Measurements from ENCODE around the gene HTRA2.
A peak's percentile ranks its signal among the peaks of the same experiment; 100 is the strongest.

HTRA2 gene

DNA sequence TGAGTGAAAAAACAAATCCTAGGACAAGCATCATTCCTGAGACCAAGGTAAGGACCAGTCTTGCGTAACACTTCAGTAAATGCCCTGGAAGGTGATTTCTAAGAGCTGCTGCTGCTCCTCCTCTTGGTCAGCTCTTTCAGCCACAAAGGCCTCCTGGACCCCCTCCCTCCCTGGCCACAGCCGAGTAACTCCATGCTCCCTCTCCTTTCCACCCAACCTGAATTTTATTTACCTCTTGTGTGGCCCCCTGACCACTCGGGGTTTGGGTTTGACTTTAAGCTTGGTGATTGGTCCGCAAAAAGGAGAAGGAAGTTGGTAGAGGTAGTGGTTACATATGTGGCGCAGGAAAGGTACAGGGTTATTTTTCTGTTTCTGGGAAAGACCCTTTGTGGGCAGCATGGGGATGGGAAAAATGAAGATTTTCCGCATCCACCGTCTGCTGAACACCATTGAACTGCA is 9.2 kb downstream of the HTRA2 start:
- no peak for DNase-seq (ENCODE audit: low read depth in 1 of 2, low spot score in 1 of 2)

DNA sequence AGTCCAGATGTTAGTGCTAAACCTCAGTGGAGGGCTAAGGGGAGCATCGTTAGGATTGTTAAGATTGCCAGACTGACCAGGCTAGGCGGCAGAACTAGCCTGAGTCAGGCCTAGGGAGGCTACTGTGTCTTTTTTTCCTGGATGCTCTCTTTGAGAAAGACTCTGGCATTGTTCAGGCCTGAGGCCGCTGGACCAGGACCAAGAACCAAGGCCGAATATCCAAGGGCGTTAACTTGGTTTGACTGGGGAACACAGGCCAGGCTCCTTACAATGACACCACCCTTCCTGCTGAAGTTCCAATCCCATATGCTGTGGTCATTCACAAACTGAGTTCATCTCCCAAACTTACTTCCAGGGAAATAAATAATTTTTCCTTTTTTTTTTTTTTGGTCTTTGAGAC is 10.6 kb downstream of the HTRA2 start:
- no peak for DNase-seq (ENCODE audit: low read depth in 1 of 2, low spot score in 1 of 2)

DNA sequence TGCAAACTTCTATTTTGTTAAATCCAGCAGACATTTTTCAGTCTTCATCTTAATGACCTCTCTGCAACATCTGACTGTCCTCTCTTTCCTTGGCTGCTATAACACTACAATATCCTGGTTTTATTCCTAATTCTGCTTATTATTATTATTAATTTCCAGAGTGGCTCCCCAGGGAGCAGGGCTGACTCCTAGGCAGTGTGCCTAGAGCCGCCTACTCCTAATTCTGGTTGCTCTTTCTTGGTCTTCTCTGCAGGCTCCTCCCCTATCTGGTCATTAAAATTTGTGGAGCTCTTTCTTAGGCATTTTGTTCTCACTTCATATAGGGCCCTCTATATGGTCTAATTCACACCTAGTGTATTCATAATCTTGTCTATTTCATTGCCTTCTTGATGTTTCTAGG is 13.2 kb downstream of the HTRA2 start:
- DNase-seq (ENCODE audit: low read depth in 1 of 2, low spot score in 1 of 2) = no peak

DNA sequence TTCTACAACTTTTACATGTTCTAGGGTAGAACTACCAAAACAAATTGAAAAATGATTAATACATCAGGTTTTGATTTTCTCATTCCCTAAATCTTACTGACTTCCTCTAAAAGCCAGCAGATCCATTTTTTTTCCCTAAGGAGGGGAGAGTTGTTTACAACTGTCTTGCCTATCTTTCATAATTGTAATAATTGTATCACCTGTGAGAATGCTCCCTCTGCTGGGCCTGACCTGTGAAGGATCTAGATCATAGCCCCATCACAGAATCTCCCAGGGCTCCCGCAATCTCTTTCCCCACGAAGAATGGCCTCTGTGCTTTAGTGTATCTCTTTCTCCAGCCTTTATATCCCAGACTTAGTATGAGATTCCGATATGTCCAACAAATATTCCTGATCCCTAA is 14.9 kb downstream of the HTRA2 start:
- no peak for DNase-seq (ENCODE audit: low read depth in 1 of 2, low spot score in 1 of 2)

DNA sequence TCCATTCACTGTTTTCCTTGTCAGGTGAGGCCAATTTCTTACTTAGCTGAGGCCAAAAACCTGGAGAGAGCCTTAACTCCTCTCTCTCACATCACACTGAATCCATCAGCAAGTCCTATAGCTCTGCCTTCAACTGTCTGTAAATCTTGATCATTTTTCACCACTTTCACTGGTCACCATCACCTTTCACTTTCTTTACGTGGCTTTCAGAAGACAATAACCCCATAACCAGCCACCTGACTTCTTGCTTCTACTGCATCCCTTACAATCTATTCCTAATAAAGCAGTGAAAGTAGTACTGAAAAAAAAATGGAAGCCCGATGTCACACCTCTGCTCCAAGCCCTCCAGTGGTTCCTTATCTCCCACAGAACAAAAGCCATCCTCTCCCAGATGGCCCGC is 16.3 kb downstream of the HTRA2 start:
- DNase-seq (ENCODE audit: low read depth in 1 of 2, low spot score in 1 of 2) = no peak

DNA sequence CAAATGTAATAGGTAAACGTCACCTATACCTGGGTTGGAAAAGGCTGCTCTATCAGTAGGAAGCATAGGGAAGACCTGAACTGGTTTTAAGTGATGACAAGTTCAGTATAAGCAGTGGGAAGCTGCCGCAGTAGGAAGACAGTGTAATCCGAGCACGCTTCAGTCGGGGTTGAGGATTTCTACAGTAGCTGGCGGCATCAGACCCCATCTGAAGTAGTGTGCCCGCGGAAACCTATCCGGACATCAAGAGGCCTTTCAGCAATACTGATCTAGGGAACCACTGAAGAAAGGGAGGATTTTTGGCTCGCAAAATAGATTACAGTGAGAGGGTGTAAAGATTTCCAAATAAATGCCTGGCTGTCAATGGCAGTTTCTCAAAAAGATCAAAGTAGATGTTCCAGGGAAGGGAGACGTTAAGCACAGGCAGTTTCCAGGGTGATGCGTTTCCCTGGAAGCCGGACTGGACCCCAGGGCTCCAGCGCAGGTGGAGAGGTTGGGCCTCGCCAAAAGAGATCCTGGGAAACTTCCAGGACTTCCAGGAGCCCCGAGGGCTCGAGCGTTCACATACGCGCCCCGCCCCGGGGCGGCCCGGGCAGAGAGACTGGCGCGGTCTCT is 18.7 kb downstream of the HTRA2 start:
- DNase-seq (ENCODE audit: low read depth in 1 of 2, low spot score in 1 of 2) = no peak

DNA sequence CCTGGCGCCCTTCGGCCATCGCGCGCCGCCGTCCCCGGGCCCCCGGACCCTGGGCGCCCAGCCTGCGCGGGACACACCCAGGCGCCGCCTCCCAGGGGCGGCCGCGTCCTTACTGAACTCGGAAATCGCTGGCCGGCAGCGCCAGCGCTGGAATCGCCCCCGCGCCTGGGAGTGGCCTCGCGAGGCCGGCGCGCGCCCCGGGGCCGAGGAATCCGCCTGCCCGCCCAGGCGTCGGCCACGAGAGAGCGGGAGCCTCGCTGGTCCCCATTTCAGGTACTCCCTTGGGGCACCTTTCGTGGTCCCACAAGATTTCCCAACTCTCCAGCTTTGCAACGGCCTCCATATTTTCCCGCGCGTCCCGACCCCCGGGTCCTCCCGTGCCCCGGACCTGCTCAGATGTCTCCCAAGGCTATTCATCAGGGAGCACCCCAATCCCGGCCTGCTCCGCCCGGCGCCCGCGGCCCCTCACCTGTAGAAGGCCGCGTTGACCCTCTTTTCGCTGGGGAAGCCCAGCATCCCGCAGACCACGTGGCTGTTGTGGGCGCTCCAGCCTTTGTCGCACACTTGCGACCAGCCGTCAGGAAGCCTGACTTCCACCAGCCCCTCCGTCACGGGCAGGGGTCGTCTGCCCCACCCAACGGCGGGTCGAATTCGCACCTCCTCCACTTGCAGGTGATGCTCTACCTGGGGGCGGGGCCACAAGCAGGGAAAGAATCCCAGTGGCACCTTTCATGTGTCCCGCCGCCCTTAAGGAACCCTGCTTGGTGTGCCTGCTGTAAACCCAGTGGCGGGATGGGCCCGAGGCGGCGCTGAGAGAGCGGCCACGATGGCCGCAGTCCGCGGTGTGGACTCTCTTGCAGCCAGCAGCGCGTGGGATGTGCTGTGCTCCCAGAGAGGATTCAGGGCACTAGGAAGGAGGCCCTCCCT is 19.4 kb downstream of the HTRA2 start:
- no peak for DNase-seq (ENCODE audit: low read depth in 1 of 2, low spot score in 1 of 2)

DNA sequence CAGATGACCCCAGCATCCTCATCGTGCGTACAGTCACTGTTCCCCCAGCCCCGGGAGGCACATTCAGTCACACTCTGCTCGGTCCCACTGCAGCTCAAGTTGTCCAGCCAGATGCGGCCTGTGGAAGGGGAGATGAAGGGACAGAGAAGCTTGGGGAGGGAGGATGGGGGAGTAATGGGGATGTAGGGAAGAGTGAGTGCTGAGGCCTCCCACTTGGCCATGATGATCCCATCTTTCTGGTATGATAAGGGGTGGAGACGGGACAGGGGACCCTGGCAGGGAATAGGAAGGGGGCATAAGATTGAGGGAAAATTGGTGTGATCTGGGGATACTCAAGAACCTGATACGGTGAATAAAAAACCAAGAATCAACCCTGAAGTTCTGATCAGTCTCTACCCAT is 20.5 kb downstream of the HTRA2 start:
- no peak for DNase-seq (ENCODE audit: low read depth in 1 of 2, low spot score in 1 of 2)

DNA sequence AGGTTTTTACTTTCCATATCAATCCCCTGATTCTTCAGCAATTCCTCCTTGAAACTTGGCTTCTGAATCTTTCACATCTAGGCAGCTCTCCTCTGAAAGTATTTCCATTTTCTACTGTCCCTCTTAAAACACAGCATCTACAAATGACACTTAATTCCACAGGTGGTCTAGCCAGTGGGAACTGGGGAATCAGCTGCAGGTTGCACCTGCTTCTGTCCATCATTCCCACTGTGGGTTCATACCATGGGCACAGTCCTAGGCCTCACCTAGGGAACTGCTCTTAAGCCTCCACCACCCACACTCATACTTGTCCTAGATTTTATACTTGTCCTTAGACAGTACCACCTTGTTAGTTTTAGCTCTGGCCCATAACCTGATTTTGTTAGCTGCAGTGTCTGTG is 21.8 kb downstream of the HTRA2 start:
- DNase-seq (ENCODE audit: low read depth in 1 of 2, low spot score in 1 of 2) = no peak

DNA sequence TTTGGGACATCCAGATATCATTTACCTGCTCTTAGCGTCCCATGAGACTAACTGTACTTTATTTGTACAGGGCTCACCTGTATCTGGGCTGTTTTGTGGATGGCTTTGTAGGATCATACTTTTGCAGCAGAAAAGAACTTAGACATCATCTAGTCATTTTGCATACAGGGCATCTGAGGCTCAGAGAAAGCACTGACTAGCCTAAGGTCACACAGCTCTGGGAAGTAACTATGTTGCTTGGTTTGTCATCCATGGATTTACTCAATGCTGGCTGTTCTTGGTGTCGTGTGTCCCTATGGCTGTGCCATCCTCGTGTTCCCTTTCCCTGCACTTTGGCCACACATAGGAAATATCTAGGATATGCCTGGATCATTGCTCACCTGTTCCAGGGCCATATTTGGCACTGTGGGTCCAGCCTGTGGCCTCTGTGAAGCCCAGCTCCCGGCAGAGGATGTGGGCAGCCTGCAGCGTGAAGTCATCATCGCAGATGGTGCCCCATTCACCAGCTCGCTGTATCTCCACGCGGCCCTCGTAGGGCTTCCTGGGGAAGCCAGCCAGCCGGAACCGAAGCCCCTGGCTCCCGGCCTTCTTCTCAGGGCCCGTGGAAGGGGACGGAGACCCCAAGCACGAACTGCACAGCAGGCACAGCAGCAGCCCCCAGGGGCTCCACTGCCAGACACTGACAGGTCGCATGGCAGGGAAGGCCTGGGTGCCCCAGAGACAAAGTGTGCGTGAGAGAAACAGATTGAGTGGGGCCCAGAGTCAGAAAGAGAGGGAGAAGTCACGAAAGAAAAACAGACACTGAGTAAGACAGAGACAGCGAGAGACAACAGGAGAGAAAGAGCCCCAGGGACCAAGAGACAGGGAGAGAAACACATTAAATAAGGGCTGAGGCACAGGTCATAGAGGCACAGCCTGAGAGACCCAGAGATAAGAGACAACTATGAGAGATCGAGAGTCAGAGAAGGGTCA is 22.5 kb downstream of the HTRA2 start:
- DNase-seq (ENCODE audit: low read depth in 1 of 2, low spot score in 1 of 2) = no peak

DNA sequence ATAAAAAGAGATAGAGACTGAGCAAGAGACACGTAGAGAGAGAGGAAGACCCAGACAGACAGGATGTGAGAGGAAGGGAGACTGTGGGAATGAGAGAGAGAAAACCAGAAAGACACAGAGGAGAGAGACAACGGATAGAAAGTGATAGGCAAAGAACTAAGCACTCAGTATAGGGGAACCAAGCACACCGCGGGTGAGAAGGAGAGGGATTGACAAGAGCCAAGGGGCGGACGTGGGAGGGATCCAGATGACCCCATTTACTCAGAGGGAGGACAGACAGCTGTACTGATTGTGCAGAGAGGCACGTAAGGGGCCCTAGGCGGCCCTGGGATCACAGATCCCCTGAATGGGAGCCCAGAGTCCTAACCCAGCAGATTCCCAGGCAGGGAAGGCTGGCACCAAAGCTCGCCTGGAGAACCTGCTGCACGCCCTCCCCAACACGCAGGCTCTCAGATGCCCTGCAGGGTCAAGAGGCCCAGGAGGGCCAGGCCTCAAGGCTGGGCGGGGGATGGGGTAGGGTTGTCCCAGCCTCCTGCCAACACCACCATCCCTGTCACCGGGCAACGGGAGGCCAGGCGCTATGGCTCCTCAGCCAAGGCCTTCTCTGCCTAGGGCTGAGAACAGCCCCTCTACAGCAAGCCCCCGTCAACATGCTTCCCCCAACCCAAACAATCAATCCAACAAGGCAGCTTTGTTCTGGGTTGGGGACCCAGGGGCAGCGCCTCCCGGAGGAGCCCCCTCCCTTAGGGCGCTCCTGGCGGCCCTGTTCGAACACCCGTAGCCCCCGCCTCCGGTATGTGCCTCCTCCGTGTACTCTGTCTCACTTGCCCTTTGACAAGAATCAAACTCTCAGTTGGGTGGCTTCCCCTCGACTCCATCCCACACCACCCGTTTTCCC is 23.4 kb downstream of the HTRA2 start:
- DNase-seq (ENCODE audit: low read depth in 1 of 2, low spot score in 1 of 2) = no peak

DNA sequence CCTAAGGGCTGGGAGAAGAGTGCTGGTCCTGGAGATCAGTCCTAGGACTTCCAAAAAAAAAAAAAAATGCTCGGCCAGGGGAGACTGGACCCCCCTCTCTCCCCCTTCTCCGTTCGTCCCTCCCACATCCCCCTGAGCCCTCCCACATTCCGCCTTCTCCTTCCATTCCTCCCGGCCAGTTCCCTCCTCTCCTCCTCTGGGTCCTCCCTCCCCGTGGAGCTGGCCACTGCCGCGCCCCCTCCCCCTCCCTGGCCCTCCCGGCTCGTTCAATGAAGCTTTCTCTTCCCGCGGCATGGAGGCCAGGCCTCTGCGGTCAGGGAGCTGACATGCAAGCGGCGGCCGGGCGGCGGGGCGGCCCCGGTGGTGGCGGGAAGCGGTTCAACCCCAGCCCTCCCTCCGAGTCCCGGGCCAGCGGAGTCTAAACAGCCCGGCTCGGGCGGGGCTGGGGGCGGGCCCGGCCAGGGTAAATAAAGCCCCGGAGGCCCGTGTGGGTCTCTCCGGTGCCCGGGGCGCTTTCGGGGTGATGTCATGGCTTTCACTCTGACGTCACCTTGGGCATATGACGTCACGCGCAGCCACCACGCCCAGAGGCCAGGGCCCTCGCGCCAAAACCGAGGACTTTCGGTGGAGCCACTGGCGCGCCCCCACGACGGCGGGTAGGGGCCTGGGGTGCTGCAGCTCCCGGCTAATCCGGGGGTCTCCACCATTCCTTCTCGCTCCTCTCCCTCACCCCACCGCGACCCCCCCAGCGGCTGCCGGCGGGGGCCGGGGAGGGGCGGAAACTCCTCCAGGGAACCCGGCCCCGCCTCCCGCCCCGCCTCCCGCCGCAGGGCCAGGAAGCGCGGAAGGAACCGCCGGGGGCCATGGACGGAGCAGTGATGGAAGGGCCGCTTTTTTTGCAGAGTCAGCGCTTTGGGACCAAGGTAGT is 24.4 kb downstream of the HTRA2 start, which contains the start of the genes DOK1 and LOXL3:
Gene DOK1 (plus strand): TSS at position 829 of the 928 bp plus-strand sequence. CDS start 35 bp downstream, at position 864.
Gene LOXL3 (minus strand): TSS at position 51 of the 928 bp plus-strand sequence. CDS start 1,308 bp downstream, outside the sequence.
- DNase-seq (ENCODE audit: low read depth in 1 of 2, low spot score in 1 of 2) = peak; percentile 63 to 78

DNA sequence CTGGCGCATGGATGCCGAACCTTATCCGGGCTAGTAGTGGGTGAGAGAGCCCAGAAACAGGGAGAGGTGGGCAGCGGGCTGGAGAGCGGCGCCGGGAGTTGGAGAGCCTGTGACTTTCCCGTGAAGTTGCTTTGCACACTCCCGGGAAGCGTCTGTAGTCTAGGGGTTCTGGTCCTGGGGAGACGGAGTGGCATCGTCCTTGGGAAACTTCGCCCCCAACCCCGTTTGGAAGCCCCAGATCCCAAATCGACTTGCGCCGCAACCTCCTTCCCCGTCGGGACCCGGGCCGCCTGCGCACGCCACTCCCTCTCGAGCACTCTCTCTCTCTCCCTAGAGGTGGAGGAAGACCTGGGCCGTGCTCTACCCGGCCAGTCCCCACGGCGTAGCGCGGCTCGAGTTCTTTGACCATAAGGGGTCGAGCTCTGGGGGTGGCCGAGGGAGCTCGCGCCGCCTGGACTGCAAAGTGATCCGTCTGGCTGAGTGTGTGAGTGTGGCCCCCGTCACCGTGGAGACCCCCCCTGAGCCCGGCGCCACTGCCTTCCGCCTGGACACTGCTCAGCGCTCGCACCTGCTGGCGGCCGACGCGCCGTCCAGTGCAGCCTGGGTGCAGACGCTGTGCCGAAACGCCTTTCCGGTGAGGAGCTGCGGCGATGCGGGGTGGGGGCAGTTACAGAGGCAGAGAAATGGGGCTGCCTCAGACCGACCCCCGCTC is 25.2 kb downstream of the HTRA2 start:
- DNase-seq (ENCODE audit: low read depth in 1 of 2, low spot score in 1 of 2) = peak in 1 of 2 donors; percentile 28

DNA sequence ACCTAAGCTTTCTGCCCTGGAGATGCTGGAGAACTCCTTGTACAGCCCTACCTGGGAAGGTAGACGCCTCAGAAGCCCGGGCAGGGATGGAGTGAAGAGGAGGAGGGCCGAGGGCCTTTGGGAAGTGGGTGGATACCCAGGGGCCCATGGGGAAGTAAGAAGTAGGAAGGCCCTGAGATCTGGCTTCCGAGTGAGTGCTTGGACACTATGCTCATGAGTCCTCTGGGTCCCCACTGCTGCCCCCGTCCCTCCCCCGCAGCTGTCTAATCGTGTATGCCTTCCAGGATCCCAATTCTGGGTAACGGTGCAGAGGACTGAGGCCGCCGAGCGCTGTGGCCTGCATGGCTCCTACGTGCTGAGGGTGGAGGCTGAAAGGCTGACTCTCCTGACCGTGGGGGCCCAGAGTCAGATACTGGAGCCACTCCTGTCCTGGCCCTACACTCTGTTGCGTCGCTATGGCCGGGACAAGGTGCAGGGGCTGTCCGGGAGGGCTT is 25.9 kb downstream of the HTRA2 start:
- DNase-seq (ENCODE audit: low read depth in 1 of 2, low spot score in 1 of 2) = no peak

DNA sequence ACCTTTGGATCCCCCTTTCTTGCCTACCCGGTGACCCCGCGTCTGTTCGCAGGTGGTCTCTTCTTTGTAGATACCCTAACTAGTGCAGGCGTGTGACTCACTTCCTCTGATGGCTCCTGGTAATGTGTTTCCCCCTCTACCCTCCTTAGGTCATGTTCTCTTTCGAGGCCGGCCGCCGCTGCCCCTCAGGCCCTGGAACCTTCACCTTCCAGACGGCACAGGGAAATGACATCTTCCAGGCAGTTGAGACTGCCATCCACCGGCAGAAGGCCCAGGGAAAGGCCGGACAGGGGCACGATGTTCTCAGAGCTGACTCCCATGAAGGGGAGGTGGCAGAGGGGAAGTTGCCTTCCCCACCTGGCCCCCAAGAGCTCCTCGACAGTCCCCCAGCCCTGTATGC is 26.4 kb downstream of the HTRA2 start:
- no peak for DNase-seq (ENCODE audit: low read depth in 1 of 2, low spot score in 1 of 2)

DNA sequence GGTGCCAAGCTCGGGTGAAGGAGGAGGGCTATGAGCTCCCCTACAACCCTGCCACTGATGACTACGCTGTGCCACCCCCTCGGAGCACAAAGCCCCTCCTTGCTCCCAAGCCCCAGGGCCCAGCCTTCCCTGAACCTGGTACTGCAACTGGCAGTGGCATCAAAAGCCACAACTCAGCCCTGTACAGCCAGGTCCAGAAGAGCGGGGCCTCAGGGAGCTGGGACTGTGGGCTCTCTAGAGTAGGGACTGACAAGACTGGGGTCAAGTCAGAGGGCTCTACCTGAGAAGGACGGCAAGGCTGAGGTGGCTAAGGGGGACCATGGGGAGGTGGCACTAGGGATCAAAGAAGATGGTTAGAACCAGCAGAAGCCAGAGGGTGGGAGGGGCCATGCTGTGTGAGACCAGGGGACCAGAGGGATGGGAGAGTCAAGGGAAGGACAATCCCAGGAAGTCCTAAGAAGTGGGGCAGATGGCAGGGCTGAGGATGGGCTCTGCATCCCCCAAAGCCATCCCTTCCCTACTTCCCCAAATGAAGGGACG is 27.2 kb downstream of the HTRA2 start:
- no peak for DNase-seq (ENCODE audit: low read depth in 1 of 2, low spot score in 1 of 2)

DNA sequence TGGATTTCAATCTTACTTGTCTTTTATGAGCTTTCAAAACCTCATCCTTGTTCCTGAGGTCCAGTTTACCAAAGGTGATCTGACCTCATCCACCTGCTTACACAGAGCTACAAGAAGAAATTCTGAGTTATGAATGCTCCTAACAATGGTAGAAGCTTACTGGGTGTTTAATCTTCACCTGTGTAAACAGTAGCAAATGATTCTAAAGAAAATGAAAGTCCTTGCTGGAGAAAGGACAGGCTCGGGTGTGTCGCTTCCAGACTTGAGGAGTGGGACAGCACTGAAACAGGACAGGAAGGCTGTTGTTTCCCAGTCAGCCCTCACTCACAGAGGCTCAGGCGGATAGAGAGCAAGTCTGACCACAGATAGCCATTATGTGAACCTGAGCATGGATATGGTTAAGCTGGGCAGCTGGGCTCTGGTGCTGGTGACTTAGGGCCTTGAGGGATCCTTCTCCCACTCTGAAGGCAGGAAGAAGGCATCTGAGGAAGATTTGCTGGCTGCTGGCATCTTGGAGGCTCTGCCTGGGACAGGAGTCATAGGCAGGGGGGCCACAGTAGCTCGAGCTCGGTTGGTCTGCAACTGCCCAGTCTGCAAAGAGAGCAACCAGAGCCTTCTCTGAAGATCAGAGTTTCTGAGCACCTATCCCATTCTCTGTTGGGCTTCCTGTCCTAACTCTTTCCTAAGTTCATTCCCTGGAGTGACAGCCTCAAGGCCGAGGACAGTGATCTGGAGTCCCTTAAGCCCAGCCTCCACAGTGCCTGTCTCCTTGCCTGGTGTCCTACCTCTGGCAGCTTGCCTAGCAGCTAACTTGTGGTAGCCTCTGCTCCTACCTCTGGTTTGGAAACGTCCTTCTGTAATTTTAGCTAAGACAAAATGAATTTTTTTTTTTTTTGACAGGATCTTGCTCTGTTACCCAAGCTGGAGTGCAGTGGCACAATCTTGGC is 28.8 kb downstream of the HTRA2 start:
- no peak for DNase-seq (ENCODE audit: low read depth in 1 of 2, low spot score in 1 of 2)
